HG02798 (cell line): ENCODE data around the gene CALCR.
"Not testable (repeated sequence)": the region's sequence is repeated elsewhere in the genome, so short reads cannot be mapped to it uniquely, and the experiment has no call there.

Experiments used
- ATAC-seq: cut with Tn5 transposase; IDR thresholded peaks from one replicate; pipeline ENCODE4 v1.9.1; 2021; ENCODE audit warnings: mild to moderate bottlenecking; ENCODE audit not compliant: unreplicated experiment, poor library complexity

Gene CALCR

DNA sequence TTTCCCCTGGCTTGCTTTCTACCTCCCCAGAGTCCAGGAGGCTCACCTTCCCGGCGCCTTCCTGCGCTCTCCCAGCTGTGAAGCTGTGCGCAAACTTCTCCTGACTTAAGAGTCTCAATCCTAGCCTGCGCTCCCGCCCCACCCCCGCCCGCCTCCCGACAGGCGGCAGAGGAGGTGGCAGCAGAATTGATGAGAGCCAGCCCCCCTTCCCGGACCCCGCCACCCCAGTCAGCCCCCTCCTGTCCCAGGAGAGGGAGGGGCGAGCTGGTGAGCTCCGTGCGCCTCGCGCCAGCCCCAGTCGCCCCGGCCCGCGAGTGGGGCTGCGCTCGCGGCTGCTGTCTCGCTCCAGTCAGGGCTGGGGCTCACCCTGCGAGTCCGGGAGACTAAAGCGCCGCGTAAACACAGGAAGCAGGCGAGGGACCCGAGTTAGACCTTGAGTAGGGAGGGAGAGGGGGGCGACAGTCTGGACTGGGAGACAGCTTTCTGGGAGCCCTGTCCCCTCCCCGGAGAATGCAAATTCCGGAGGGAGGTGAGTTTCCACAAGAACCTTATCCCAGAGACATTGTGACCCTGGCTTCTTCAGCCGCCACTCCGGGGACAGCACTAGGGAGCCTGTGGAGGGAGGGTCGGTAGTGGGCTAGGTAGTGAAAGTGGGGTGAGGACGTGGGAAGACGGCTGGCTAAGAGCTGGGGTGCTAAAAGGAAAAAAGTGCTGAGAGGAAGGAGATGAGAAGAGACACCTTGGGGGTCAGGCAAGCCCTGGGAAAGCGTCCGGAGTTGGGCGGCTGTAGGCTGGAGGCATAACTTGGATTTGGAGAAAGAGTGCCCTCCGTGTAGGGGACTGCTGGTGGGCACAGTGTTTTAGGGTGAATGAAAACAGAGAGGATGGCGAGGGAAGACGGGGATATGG lies at the start of gene CALCR:
Gene CALCR, minus strand, starts transcription at position 79 of the 909 bp plus-strand sequence. CDS start 87,743 bp downstream, outside the sequence.
- no peak for ATAC-seq

GRCh38 chr7:93623816-93624215 lies 49.3 kb upstream of the CALCR start:
- no peak for ATAC-seq

DNA sequence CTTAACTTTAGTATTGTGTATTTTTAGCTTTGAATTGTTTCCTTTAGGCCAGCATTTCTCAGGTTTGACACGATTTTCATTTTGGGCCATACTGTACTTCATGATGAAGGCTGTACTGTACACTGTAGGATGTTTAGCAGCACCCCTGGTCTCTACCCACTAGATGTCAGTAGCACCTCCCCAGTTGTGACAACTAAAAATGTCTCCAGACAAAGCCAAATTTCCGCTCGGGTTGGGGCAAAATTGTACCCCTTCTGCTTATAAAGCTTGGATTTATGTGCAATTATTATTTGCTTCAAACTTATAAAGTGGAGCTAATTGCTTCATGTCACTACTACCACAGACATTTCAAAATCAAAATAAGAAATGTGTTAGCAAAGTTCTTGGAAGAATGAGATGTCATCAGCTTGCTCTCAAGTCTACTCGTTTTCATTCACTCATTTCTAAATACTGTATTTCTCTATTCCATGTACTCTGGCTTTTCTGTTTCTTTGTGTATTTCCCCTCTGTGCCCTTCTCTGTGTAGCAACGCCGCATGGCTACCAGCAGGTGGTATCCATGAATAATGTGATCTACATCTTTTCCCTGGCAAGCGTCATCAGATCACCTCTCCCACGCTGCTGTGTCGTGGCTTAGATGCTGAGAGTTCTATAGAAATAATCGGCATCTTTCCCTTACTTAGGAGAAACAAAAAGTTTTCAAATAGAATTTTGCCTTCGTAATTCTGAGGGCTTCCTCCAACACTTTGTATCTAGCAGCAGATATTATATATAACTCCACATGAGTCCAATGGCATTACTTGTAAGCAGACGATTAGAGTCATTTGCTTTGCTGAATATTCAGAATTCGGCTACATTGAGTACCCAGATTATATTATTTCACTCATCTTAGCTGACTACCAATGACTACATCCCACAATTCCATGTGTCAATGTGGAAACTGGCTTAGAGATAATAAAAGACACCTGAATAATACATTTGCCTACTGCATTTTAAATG lies 47.8 kb upstream of the CALCR start:
- peak; percentile 50 for ATAC-seq

GRCh38 chr7:93620864-93621263 lies 46.3 kb upstream of the CALCR start:
- no peak for ATAC-seq

DNA sequence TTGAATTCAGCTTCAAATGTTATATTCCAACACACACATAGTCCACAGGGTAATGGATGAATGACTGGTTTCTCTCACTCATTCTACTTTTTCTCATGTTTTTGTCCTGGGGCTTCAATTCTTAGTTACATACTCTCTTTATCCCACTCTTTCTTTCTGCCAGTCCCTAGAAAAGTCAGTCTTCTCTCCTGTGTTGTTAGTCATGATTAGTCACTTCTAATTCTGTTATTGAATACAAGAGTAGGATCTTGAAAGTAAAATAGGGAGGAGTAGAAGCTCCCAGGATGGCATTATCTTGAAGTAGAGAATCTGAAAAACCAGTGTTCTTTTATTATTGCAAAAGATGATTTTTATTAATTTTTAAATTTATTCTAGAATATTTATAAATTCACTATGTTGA lies 45.5 kb upstream of the CALCR start:
- no peak for ATAC-seq

- no peak for ATAC-seq
Measured at GRCh38 chr7:93601363-93601762, 26.8 kb upstream of the CALCR start.

DNA sequence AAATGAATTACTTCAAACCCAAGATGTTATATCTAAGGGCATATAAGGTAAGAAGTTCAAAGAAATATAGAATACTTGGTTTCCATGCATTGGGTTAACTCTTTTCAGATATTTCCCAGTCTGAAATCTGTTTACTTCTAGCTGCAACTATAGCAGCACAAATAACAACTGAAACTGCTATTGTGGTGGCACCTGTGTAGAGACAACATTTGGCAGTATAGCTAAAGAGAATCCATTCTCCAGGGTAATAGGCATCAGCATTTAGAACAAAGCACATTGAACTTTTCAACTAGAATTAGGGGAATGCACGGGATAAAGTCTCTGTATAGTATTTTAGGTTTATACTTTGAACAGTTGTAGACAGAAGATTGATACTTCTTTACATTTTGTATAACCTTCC lies 19.7 kb upstream of the CALCR start:
- ATAC-seq, result no peak

DNA sequence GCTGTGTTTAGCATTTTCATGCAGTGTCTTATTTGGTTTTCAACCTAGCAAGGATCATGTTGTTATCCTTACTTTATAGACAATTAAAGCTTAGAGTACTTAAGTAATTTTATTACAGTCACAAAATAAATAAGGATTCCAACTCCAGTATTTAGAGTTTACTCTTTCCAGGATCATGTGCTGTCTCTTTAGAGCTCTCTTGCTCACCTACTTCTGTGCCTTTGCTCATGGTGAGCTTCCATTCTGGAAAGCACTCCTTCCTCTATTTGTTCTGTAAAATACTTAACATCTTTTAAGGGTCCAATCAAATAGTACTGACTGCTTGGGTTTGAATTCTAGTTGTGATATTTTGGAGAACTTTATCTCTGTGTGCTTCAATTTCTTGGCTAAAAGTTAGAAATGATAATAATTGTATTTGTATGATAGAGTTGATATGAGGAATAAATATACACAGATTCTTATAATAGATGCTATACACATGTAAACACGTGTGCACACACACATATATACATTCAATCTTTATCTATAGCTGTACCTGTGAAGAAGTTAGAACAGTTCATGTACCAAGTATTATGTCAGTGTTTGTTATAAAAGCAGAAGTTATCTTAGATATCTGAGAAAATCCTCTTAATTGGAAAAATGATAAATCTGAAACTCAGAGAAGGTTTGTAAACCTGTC lies 18.2 kb upstream of the CALCR start:
- no peak for ATAC-seq

DNA sequence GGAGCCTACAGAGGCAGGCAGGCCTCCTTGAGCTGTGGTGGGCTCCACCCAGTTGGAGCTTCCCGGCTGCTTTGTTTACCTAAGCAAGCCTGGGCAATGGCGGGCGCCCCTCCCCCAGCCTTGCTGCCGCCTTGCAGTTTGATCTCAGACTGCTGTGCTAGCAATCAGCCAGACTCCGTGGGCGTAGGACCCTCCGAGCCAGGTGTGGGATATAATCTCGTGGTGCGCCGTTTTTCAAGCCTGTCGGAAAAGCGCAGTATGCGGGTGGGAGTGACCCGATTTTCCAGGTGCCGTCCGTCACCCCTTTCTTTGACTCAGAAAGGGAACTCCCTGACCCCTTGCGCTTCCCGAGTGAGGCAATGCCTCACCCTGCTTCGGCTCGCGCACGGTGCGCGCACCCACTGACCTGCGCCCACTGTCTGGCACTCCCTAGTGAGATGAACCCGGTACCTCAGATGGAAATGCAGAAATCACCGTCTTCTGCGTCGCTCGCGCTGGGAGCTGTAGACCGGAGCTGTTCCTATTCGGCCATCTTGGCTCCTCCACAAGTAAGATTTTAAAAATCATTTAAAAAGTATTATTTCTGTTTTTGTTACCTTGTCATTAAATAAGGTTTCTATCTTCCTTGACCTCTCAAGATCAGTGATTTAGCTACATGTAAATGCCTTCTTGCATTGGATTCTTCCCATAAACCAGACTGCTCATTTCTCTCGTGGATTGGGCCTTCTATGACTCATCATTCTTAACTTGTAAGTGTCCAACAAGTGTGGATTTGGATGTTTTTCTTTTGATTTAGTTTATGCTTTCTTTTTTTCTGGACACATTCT lies 16.9 kb upstream of the CALCR start:
- ATAC-seq, result not testable (repeated sequence)

DNA sequence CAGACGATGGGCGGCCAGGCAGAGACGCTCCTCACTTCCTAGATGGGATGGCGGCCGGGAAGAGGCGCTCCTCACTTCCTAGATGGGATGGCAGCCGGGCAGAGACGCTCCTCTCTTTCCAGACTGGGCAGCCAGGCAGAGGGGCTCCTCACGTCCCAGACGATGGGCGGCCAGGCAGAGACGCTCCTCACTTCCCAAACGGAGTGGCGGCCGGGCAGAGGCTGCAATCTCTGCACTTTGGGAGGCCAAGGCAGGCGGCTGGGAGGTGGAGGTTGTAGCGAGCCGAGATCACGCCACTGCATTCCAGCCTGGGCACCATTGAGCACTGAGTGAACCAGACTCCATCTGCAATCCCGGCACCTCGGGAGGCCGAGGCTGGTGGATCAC lies 11.9 kb upstream of the CALCR start:
- ATAC-seq, result not testable (repeated sequence)

- not testable (repeated sequence) for ATAC-seq
Measured at GRCh38 chr7:93585694-93586478, 11.4 kb upstream of the CALCR start.

- no peak for ATAC-seq
Measured at GRCh38 chr7:93579431-93579830, 4.9 kb upstream of the CALCR start.

DNA sequence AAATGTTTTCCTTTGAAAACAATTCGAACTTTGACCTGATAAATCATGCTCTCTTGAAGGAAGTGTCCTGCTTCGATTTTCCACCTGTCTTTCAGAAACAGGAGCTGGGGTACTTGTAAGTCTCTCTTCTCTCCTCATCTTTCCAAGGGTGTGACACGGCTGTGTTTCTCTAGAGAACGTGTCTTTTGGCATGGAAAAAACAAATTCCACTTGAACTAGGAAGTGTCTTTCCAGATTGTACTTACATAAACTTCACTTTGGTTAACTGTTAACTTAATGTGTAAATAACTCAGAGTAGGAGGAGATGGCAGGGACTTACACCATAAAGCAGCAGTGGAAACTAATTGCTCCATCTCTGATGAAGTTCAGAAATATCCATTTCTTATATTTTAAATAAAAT lies 4.2 kb upstream of the CALCR start:
- ATAC-seq, result no peak

DNA sequence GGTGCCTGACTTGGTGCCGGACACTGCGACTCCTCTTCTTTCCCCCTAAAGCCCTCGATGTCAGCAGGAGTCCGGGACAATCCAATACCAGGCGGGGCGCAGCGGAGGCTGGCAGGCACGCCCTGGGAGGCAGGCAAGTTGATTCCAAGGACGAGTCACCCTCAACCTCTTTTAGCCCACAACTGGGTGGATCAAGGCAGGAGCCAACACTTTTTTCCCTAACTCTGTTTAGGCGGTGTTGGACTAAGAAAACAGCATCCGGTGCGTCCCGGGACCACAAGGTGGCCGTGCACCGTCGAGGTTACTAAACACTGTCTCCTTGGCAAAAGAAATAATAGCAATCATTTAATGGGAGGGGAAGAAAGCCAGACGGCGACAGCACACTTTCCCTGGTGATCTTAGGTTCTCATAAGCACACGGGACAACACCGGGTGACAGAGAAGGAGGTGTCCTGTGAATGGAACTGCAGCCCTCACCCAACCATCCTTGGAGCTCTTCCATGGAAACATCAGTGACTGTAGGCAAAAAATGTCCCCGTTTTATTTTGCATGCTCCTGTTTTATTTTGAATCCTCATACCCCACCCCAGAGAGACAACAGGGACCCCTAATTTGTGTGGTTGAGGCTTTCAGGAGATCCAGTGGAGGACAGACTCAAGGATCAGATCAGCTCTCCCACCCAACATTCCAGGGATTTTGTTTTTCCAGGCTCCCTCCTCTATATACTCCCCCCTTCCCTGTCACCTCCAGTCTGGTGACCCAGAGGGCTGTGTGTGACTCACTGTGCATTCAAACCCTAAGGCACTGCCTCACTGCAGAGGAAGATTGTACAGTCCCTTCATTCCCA lies 1.3 kb upstream of the CALCR start:
- ATAC-seq, result no peak

- no peak for ATAC-seq
Measured at GRCh38 chr7:93574269-93574645, 267 bp downstream of the CALCR start.

DNA sequence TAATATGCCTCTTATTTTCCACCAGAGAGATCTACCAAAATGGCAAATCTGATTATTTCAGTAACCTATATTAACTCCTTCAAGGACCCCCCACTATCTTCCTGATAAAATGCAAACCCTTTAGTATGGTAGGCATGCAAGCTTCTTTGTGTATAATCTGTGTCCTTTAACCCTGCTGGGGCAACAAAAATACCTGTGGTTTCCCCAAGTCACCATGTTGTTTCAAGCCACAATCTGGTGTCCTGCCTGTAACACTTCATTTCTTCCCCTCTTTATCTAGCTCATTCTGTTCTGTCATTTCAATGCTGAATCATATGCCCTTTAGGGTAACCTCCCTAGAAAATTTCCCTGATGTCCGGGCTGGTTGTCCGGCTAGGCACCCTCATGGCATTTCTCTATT lies 5.3 kb downstream of the CALCR start:
- ATAC-seq, result no peak

GRCh38 chr7:93566876-93567275 lies 7.6 kb downstream of the CALCR start:
- ATAC-seq, result no peak

DNA sequence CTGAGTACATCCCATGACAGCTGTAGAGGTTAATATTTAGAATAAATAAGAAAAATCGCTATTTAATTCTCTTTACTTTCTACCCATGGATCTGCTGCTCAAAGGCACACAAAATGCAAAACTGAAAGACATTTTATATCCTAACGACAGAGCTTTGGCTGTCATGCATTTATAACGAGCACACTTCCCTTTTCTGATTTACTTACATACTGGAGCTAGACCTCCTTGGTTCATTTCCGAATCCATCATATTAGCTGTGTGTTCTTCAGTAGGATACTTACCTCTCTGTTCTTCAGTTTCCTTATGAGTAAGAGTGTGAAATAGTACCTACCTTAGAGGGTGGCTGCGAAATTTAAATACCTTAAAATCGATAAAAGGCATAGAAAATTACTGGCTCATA lies 10.9 kb downstream of the CALCR start:
- no peak for ATAC-seq
